AG09319 (cell line): ENCODE measurements around the gene APRT.

Experiments
- DNase-seq: peaks from one replicate; pipeline ENCODE4 v3.0.0-alpha.2; 2010; ENCODE audit warnings: low read depth; ENCODE audit errors: extremely low read depth
- CTCF ChIP-seq: IDR thresholded peaks from 2 replicates; pipeline ENCODE4 v1.5.1; 2011; ENCODE audit warnings: low read depth, mild to moderate bottlenecking, inconsistent platforms, low read length, moderate library complexity

APRT gene

GRCh38 chr16:88820385-88821025, 8.8 kb upstream of the APRT start:
- TF ChIP-seq CTCF, result no peak
- DNase-seq, result no peak

GRCh38 chr16:88819126-88819525, 7.4 kb upstream of the APRT start:
- TF ChIP-seq CTCF, result no peak

GRCh38 chr16:88818575-88818874, 6.8 kb upstream of the APRT start:
- no peak for DNase-seq
- TF ChIP-seq CTCF, result no peak

More at GRCh38 chr16:88819126-88819525, 7.4 kb upstream of the APRT start:
- DNase-seq, result no peak

GRCh38 chr16:88817785-88818574, 6.3 kb upstream of the APRT start:
- TF ChIP-seq CTCF, result no peak
- no peak for DNase-seq

- no peak for DNase-seq
- TF ChIP-seq CTCF, result no peak
These were observed 5.2 kb upstream of the APRT start for GRCh38 chr16:88816736-88817535.

GRCh38 chr16:88815901-88816589, 4.3 kb upstream of the APRT start:
- no peak for DNase-seq

More at GRCh38 chr16:88815901-88816589, 4.3 kb upstream of the APRT start:
- TF ChIP-seq CTCF, result peak; percentile 63
